H9 (cell line): ENCODE results near the gene ZNF134. TPM values are rescaled to one million over a fixed set of nuclear protein-coding genes. Genes with fewer than 3 reads are reported as not detected.

Experiments used
- DNase-seq: peaks from one replicate; pipeline ENCODE4 v3.0.0-alpha.2; 2017
- H2AFZ ChIP-seq: one replicate; pipeline ENCODE4 v1.6.1; 2013; ENCODE audit warnings: mild to moderate bottlenecking, low read length, control low read depth, moderate library complexity
- H2AK5ac ChIP-seq: 2 replicates; pipeline ENCODE4 v1.6.1; 2013; ENCODE audit warnings: low read length, control low read depth, mixed read lengths; ENCODE audit not compliant: insufficient read length
- H2BK120ac ChIP-seq: one replicate; pipeline ENCODE4 v1.6.1; 2013; ENCODE audit warnings: low read depth, mild to moderate bottlenecking, low read length, control low read depth, inconsistent platforms; ENCODE audit not compliant: poor library complexity, severe bottlenecking
- H2BK12ac ChIP-seq: 2 replicates; pipeline ENCODE4 v1.6.1; 2013; ENCODE audit warnings: low read length, control low read depth, mixed read lengths, low read depth; ENCODE audit not compliant: insufficient read length
- H2BK15ac ChIP-seq: 2 replicates; pipeline ENCODE4 v1.6.1; 2013; ENCODE audit warnings: low read depth, low read length, control low read depth
- H2BK20ac ChIP-seq: one replicate; pipeline ENCODE4 v1.6.1; 2013; ENCODE audit warnings: low read depth, mild to moderate bottlenecking, low read length, control low read depth, inconsistent platforms; ENCODE audit not compliant: poor library complexity, severe bottlenecking
- H2BK5ac ChIP-seq: 2 replicates; pipeline ENCODE4 v1.6.1; 2013; ENCODE audit warnings: low read length, control low read depth, mixed read lengths; ENCODE audit not compliant: insufficient read length
- H3K14ac ChIP-seq: 2 replicates; pipeline ENCODE4 v1.6.1; 2013; ENCODE audit warnings: low read length, control low read depth; ENCODE audit not compliant: insufficient read depth
- H3K18ac ChIP-seq: 2 replicates; pipeline ENCODE4 v1.6.1; 2013; ENCODE audit warnings: low read depth, mild to moderate bottlenecking, mixed read lengths, low read length, control low read depth; ENCODE audit not compliant: insufficient read length
- H3K23ac ChIP-seq: 2 replicates; pipeline ENCODE4 v1.6.1; 2013; ENCODE audit warnings: low read length, control low read depth, mixed read lengths, low read depth; ENCODE audit not compliant: insufficient read length
- H3K23me2 ChIP-seq: 2 replicates; pipeline ENCODE4 v1.6.1; 2013; ENCODE audit warnings: low read depth, mild to moderate bottlenecking, mixed read lengths, low read length, control low read depth; ENCODE audit not compliant: insufficient read length, poor library complexity, severe bottlenecking
- H3K27ac ChIP-seq: 2 replicates; pipeline ENCODE4 v1.5.1; 2013; ENCODE audit warnings: low read length, control low read depth, mixed read lengths, low read depth; ENCODE audit not compliant: insufficient read length
- H3K27me3 ChIP-seq: 2 replicates; pipeline ENCODE4 v1.6.1; 2013; ENCODE audit warnings: low read length, control low read depth, inconsistent platforms; ENCODE audit not compliant: insufficient read depth
- H3K4ac ChIP-seq: 2 replicates; pipeline ENCODE4 v1.6.1; 2013; ENCODE audit warnings: low read depth, mild to moderate bottlenecking, control low read depth, inconsistent platforms, low read length, moderate library complexity
- H3K4me1 ChIP-seq: 2 replicates; pipeline ENCODE4 v1.6.1; 2013; ENCODE audit warnings: low read length, control low read depth, inconsistent platforms; ENCODE audit not compliant: insufficient read depth
- H3K4me2 ChIP-seq: 2 replicates; pipeline ENCODE4 v1.6.1; 2013; ENCODE audit warnings: low read length, control low read depth, mixed read lengths; ENCODE audit not compliant: insufficient read length, insufficient read depth
- H3K56ac ChIP-seq: 2 replicates; pipeline ENCODE4 v1.6.1; 2013; ENCODE audit warnings: low read depth, mild to moderate bottlenecking, mixed read lengths, low read length, control low read depth; ENCODE audit not compliant: insufficient read length
- H3K79me1 ChIP-seq: 2 replicates; pipeline ENCODE4 v1.6.1; 2013; ENCODE audit warnings: low read depth, mild to moderate bottlenecking, moderate library complexity, low read length, control low read depth, inconsistent platforms; ENCODE audit not compliant: insufficient read depth, poor library complexity, severe bottlenecking
- H3K79me2 ChIP-seq: 2 replicates; pipeline ENCODE4 v1.6.1; 2013; ENCODE audit warnings: low read length, control low read depth, inconsistent platforms; ENCODE audit not compliant: insufficient read depth
- H3K9ac ChIP-seq: 2 replicates; pipeline ENCODE4 v1.6.1; 2013; ENCODE audit warnings: low read length, control low read depth, mixed read lengths; ENCODE audit not compliant: insufficient read length; ENCODE audit errors: extremely low read depth
- H3K9me3 ChIP-seq: one replicate; pipeline ENCODE4 v1.6.1; 2013; ENCODE audit warnings: low read depth, low read length, inconsistent platforms; ENCODE audit not compliant: control insufficient read depth
- H3T11ph ChIP-seq: one replicate; pipeline ENCODE4 v1.6.1; 2013; ENCODE audit warnings: mild to moderate bottlenecking, low read length, control low read depth, inconsistent platforms
- H4K20me1 ChIP-seq: one replicate; pipeline ENCODE4 v1.6.1; 2013; ENCODE audit not compliant: control insufficient read depth, insufficient read length, insufficient read depth
- H4K5ac ChIP-seq: 2 replicates; pipeline ENCODE4 v1.6.1; 2013; ENCODE audit warnings: low read depth, mild to moderate bottlenecking, mixed read lengths, low read length, control low read depth; ENCODE audit not compliant: insufficient read length
- H4K8ac ChIP-seq: replicated peaks from 2 replicates; pipeline ENCODE4 v1.6.1; 2013; ENCODE audit warnings: low read length, control low read depth, mixed read lengths, low read depth; ENCODE audit not compliant: insufficient read length
- H4K91ac ChIP-seq: 2 replicates; pipeline ENCODE4 v1.6.1; 2013; ENCODE audit warnings: low read depth, mild to moderate bottlenecking, moderate library complexity, mixed read lengths, low read length, control low read depth; ENCODE audit not compliant: insufficient read length
- H3K27ac Mint-ChIP-seq, 3 experiments: 2 replicates in 2 of 3; 3 replicates in 1 of 3; pipeline ENCODE4 v1.8.0; 2020 to 2021; ENCODE audit warnings: mixed read lengths in 3 of 3, mild to moderate bottlenecking in 1 of 3, moderate library complexity in 1 of 3
- H3K27me3 Mint-ChIP-seq: 2 replicates; pipeline ENCODE4 v1.8.0; 2021; ENCODE audit warnings: low read depth, mild to moderate bottlenecking, moderate library complexity, mixed read lengths
- H3K36me3 Mint-ChIP-seq, 3 experiments: 2 replicates in 2 of 3; 3 replicates in 1 of 3; pipeline ENCODE4 v1.8.0; 2020 to 2021; ENCODE audit warnings: low read depth in 3 of 3, mixed read lengths in 3 of 3; ENCODE audit not compliant: insufficient read depth in 1 of 3
- H3K4me1 Mint-ChIP-seq, 2 experiments: 2 replicates each; pipeline ENCODE4 v1.8.0; 2020; ENCODE audit warnings: mixed read lengths in 2 of 2
- H3K4me3 Mint-ChIP-seq, 2 experiments: 2 replicates in 1 of 2; 3 replicates in 1 of 2; pipeline ENCODE4 v1.8.0; 2020 to 2021; ENCODE audit warnings: mild to moderate bottlenecking in 2 of 2, mixed read lengths in 2 of 2, moderate library complexity in 1 of 2
- H3K9me3 Mint-ChIP-seq, 2 experiments: 2 replicates in 1 of 2; 3 replicates in 1 of 2; pipeline ENCODE4 v1.8.0; 2020; ENCODE audit warnings: mild to moderate bottlenecking in 2 of 2, mixed read lengths in 2 of 2, moderate library complexity in 1 of 2
- WGBS: extraction: QIAGEN DNeasy Blood & Tissue Kit; methylation state at CpG from one replicate; pipeline ENCODE4 v1.1.7; 2013; ENCODE audit warnings: missing lambda C conversion rate, low lambda C conversion rate, mixed read lengths; ENCODE audit not compliant: insufficient read length; ENCODE audit errors: extremely low coverage; 5-methylcytosine and 5-hydroxymethylcytosine counted together
- total RNA-seq: library from RNA; stranded (reverse); gene quantifications from 2 replicates; pipeline ENCODE4 v1.2.1, GENCODE V29; 2021
- TF ChIP-seq, protein P1 (sequence below): fragments of 200-600 bp; sonication (generic); conservative IDR thresholded peaks from 3 replicates; pipeline ENCODE4 v1.8.0; 2021; ENCODE audit warnings: antibody characterized with exemption, mild to moderate bottlenecking

The ZNF134 gene
- total RNA-seq, 1 experiment from 2014 or later = 44.1 TPM

DNA sequence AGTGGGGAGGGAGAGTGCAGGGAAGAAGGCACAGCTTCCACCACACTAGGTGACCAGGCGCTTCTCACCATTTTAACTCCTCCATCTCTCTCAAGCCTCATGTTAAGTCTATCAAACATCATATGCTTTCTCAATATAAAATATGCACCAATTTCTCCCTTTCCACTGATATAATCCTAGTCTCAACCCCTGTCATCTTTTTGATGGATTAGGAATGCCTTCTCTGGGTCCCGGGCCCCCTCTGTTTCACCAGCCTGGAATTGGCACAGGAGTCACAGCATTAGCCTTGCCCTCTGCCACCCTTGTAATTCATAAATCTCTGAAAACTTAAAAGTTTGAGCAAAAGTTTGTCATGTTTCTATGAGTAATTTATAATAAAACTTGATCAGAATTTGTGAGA is 54.6 kb downstream of the ZNF134 start, which contains the start of gene ZSCAN4:
ZSCAN4 (plus strand) TSS at position 301 of the 400 bp plus-strand sequence. CDS start 7,211 bp downstream, outside the sequence.
- Mint-ChIP-seq H3K9me3 (no peaks in the 10 kb centered on the region), H3K4me3 (no peak within 1 kb of the TSS), H3K4me1 (peaks cover 12 to 13% of the 10 kb centered on the region in 2 experiments), H3K27ac (no peak within 1 kb of the TSS), H3K27me3 (peaks cover 45% of the 10 kb centered on the region), H3K36me3 (no peaks in the 10 kb centered on the region)
- Histone ChIP-seq H3K4ac (no peak within 1 kb of the TSS), H4K5ac (no peak within 1 kb of the TSS), H4K91ac (no peak within 1 kb of the TSS), H3K9me3 (no peaks in the 10 kb centered on the region), H3K9ac (no peak within 1 kb of the TSS), H4K20me1 (no peaks in the 10 kb centered on the region), H3K18ac (no peak within 1 kb of the TSS), H3K14ac (no peak within 1 kb of the TSS), H3K27ac (no peak within 1 kb of the TSS), H3K4me2 (no peak within 1 kb of the TSS), H3K27me3 (no peaks in the 10 kb centered on the region), H3K4me1 (peaks cover 3% of the 10 kb centered on the region; the same call in 1 of the 2 replicates), H2BK20ac (no peak within 1 kb of the TSS), H2AK5ac (no peak within 1 kb of the TSS), H4K8ac (no peak within 1 kb of the TSS), H2BK15ac (no peak within 1 kb of the TSS), H3K56ac (no peak within 1 kb of the TSS), H3K23ac (no peak within 1 kb of the TSS), H3K79me2 (no peaks in the 10 kb centered on the region), H3K23me2 (peaks cover 8% of the 10 kb centered on the region), H3K79me1 (no peaks in the 10 kb centered on the region), H2BK5ac (no peak within 1 kb of the TSS), H2BK12ac (no peak within 1 kb of the TSS), H2BK120ac (no peak within 1 kb of the TSS), H3T11ph (no peak within 1 kb of the TSS), H2AFZ (no peak within 1 kb of the TSS)
- WGBS = no CpG with 5 or more reads among the region's 2 CpGs
- no peak for DNase-seq
- TF ChIP-seq, protein P1, sequence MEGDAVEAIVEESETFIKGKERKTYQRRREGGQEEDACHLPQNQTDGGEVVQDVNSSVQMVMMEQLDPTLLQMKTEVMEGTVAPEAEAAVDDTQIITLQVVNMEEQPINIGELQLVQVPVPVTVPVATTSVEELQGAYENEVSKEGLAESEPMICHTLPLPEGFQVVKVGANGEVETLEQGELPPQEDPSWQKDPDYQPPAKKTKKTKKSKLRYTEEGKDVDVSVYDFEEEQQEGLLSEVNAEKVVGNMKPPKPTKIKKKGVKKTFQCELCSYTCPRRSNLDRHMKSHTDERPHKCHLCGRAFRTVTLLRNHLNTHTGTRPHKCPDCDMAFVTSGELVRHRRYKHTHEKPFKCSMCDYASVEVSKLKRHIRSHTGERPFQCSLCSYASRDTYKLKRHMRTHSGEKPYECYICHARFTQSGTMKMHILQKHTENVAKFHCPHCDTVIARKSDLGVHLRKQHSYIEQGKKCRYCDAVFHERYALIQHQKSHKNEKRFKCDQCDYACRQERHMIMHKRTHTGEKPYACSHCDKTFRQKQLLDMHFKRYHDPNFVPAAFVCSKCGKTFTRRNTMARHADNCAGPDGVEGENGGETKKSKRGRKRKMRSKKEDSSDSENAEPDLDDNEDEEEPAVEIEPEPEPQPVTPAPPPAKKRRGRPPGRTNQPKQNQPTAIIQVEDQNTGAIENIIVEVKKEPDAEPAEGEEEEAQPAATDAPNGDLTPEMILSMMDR = no peak
